GM18519 (cell line): ENCODE results near the gene EPHA10.
"Not testable (repeated sequence)": the region's sequence is repeated elsewhere in the genome, so short reads cannot be mapped to it uniquely, and the experiment has no call there.

Experiments used
- ATAC-seq: cut with Tn5 transposase; IDR thresholded peaks from one replicate; pipeline ENCODE4 v1.9.1; 2021; ENCODE audit warnings: mild to moderate bottlenecking, moderate library complexity; ENCODE audit not compliant: unreplicated experiment, low FRiP score

EPHA10 gene

DNA sequence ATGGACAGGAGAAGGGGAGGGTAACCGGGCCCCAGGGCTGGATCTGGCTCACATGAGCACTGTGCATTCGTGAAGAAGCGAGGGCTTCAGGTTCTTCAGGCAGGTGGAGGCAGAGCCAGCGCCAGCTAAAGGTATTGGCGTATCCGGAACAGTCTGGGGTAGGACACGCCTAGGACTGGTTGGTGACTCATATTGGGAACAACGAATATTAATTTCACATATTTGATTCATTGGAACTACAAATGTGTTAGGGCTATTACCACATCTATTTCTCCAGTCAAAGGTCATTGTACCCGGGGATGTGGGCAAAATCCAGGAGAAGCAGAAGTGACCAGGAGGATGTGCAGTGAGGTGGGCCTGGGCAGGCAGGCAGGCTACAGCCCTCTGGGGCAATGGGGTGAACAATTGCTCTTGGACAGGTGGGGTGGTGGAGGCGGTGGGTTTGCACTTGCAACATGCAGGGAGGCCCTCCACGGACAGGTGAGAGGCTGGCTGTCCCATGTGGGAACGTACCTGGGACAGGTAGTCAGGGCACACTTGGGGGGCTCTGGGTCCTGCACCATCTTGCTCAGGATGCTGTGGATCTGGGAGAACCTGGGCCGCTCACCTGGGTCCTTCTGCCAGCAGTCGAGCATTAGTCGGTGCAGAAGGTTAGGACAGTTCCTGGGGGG, 45.9 kb downstream of the EPHA10 start:
- ATAC-seq = no peak

DNA sequence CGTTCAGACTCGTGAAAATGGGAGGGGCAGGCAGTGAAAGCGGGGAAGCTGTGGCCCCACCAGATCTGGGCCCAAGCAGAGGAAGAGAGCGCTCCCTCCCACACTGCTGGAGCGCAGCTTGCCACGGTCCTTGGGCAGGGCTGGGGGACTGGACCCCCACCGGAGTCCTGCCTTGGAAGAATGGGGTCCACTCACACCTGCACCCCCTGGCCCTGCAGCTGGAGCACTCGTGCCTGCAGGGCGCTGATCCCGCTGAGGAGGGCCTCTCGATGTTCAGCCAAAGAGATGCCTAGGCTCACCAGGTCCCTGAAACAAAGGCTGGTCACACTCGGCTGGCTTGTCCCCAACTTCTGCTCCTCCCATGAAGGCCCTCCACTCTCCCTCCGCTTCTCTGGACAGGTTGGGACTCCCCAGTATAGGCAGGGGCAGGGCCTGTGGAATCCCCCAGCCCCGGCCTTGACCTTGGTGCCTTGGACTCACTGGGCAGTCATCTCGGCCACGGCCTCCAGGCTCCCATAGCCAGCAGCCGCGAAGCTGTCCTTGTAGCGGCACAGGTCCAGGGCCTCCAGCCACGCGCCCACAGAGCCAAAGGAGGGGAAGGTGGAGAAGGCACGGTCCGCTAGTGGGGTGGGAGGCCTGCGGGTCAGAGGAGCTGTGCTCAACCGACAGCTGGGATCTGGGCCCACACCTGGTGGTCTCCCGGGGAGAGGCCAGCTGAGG, 46.6 kb downstream of the EPHA10 start:
- ATAC-seq = no peak

DNA sequence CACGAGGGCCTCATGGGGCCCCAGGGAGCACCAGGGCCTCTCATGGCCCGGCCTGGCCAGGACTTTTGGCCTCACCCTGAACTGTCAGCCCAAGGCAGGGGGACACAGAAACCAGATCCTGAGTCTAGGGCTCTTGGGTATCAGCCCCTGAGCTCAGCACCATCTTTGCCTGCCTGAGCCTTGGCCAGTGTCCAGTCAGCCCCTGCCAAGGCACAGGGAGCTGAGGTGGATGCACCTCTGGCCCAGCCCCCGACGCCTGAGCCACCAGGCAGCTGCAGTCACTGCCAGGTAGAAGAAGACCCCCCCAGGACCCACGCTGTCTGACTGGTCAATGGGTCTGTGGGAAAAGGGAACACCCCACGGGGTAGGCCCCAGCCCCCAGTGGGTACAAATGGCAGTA, 47.3 kb downstream of the EPHA10 start:
- no peak for ATAC-seq

DNA sequence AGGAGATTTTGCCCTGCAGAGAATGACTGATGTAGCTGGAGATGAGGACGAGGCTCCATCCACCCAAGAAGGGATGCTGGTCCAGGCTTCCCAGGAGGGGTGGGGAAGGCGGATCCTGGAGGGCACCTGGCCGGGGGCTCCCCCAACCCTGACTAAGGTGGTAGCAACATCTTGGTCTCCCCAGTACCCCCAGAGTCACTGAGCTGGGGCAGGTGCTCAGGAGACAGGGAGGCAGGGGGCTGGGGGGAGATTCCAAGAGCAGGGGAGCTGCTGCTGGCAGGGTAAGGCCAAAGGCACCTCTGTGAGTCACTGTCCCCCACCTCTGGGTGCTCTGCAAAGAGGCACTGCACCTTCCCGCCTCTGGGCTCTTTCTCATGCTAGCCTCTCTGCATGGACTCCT, 48.6 kb downstream of the EPHA10 start:
- ATAC-seq = no peak

DNA sequence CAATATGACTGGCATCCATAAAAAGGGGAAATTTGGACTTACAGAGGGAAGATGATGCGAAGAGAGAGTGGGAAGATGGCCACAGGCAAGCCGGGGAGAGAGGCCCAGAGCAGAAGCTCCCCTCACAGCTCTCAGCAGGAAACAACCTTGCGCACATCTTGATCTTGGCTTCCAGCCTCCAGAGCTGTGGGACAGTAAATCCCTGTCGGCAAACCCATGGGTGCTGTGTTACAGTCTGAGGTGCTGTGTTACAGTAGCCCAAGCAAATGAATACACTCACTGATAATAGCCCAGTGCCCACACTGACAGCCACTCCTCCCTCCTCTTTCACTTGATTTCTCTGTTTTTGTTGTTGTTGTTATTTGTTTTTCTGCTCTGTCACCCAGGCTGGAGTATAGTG, 50.2 kb downstream of the EPHA10 start:
- no peak for ATAC-seq

DNA sequence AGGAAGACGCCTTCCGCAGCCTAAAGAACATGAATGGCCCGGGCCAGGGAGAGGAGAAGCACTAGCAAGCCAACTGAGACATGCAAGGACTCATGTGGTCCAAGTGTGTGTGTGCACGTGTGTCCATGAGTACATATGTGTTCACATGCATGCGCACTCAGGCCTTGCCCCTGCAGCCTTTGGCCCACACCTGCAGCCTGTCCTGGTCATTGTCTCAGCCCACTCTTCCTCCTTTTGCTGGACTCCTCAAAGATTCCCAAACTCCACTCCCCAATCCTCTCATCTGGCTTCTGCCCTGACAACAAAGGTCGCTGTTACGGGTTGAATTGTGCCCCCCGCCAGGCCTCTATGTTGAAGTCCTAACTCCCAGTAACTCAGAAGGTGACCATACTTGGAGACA, 50.7 kb downstream of the EPHA10 start:
- ATAC-seq = no peak

DNA sequence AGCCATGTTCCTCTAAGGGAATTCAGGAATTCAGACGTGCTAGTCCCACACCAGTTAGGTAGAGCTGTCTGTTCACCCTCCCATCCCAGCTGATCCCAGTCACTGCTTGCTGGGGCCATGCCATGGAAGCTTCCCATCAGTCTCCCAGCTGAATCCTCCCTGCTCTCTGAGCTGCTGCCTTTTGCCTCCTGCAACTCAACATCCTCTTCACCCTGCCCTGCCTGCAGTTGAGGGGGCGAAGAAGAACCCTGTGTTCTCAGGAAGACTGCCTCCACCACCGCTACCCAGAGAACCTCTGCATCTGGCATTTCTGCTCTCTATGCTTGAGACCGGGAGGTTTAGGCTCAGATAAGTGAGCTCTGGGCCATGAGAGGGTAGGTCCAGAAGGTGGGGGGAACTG, 56.4 kb downstream of the EPHA10 start:
- no peak for ATAC-seq

DNA sequence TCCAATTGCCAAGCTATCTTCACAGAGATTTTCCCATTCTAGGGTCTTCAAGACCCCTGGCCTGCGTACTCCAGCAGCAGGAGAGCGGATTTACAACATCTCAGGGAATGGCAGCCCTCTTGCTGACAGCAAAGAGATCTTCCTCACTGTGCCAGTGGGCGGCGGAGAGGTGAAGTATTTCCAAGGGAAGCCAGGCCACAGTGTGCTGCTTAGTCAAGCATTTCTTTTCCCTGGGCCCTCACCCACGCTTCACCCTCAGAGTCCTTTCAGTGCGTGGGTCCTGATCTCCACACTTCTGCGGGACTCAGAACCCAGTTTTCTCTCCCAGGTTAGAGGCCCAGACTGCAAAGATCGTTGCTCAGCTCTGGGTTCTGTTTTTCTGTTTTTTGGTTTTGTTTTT, 59.5 kb downstream of the EPHA10 start:
- no peak for ATAC-seq

DNA sequence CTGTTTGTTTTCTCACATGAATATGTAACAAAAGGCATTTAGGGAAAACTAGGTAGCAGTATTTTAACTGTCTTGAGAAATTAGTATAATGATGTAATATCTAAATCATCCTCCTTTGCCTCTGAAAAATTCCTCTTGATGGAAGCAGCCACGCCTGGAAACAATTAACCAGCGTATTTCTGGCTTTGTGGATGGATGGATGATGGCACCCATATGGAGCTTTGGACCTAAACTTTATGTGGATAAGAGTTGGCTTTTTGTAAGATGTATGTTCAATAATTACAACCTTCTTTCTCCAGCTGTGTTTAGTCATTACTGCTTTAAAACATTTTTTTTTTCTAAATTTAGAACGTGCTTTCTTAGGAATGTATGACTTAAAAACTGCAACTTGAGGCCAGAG, 60.0 kb downstream of the EPHA10 start:
- no peak for ATAC-seq

DNA sequence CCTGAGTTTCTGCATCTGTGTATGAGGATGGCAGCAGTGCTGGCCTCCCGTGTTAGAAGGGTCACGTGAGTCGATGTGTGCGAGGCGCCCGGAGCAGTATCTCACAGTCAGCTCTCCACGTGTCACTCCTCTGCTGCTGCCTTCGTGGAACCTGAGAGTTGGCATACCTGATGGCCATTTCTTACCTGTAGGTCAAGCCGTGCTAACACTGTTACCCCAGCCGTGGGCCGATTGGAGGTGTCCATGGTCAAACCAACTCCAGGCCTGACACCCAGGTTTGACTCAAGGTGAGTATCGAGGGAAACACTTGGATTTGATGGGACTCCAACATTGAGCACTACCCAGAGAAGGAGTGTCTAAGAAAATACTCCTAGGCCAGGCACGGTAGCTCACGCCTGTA, 61.9 kb downstream of the EPHA10 start:
- ATAC-seq = no peak

DNA sequence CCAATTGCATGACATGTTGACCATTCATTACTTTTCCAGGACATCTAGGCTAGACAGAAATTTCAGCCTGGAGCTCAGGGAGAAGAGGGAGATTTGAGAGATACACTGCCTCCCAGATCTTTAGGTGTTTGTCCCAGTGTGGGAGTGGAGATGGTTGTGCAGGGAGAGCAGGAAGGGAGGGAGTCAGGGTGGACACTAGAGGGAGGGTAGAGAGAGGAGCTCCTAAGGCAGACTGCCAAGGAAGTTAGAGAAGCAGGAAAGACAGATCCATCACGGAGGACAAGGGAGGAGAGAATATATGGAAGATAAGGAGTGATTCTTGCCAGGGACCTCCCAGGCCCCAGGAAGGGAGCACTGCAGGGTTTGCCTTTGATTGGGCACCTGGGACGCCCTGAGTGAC, 63.9 kb downstream of the EPHA10 start:
- no peak for ATAC-seq

DNA sequence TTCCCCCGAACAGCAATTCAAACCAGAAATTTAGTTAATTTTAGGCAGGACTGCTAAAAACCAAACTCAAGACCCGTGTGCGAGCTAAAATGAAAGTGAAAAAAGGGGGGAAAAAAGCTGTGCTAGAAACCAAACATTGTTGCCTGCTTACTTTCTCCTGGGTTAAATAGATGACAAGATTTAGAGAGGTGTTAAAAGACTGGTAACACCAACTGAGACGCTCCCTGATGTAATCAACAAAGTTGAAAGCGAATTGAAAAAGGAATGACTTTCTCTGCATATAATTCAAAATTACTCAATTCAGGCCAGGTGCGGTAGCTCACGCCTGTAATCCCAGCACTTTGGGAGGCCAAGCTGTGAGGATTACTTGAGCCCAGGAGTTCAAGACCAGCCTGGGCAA, 65.8 kb downstream of the EPHA10 start:
- no peak for ATAC-seq

DNA sequence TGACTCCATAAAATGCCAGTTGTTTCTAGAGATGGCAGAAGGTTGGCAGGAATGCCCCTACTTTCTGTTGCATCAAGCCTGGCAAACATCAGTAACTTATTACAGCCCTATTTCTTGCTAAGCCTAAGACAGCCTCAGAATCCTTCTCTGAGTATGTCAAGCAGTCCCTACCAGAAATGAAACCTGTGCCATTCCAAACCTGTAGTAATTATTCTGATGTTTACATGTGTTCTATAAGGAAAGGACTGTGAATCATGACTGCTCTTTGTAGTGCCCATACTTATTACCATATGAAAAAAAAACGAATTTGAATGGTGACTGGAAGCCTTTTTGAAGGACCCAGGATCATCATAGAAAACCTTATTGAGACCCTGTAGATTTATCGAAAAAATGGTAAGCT, 67.2 kb downstream of the EPHA10 start:
- ATAC-seq = no peak

DNA sequence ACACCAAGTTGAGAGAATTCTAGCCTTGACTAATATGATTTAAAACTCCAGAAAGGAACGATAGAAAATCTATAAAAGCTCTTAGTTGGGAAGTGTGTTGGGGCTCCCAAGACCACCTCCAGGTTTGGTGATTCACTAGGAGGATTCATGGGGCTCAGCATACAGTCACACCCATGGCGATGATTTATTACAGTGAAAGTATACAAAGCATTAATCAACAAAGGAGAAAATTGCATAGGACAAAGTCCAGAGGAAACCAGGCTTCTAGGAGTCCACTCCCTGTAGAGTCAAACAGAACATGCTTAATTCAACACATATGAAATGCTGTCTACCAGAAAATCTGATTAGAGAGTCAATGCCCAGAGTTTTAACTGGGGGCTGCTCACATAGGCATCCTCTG, 67.8 kb downstream of the EPHA10 start:
- ATAC-seq = no peak

DNA sequence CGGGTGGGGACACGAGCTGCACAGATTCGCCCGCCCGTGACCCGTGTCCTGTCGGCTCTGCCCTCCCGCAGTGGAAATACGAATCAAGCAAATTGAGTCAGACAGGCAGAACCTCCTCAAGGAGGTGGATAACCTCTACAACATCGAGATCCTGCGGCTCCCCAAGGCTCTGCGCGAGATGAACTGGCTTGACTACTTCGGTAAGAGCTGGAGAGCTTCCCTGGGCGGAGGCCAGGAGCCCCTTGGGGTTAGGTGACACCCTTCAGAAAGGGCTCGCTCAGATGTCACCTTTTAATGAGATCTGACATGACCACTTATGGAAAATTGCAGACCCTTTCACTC, 72.1 kb downstream of the EPHA10 start:
- no peak for ATAC-seq

DNA sequence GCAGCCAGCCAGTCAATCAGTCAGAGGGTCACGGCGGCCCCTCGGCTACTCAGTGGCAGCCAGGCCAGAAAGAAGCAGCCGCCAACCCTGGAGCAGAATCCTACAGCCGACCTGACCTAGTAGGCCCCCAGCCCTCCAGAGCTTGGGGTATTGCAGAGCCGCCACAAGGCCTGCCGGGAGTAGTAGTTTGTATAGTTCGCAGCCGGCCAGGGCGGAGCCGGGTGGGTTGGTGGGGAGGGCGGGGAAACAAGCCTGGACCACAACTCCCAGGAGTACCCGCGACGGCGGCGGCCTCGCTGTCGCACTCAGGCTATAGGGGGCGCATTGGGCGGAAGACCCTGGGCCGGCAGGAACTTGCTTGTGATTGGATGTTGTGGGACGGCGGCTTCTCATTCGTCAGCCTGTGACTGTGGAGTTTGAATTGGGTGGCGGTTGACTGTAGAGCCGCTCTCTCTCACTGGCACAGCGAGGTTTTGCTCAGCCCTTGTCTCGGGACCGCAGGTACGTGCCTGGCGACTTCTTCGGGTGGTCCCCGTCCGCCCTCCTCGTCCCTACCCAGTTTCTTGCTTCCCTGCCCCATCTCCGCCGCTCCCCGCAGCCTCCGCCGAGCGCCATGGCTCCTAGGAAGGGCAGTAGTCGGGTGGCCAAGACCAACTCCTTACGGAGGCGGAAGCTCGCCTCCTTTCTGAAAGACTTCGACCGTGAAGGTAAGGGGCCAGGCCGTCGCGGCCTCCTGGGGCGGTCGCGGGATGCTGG, 72.7 kb downstream of the EPHA10 start, which contains the start of gene CDCA8:
Gene CDCA8, plus strand, starts transcription at position 439 of the 756 bp plus-strand sequence. Its CDS starts 175 bp downstream, at position 614.
- peak; percentile 64 for ATAC-seq

DNA sequence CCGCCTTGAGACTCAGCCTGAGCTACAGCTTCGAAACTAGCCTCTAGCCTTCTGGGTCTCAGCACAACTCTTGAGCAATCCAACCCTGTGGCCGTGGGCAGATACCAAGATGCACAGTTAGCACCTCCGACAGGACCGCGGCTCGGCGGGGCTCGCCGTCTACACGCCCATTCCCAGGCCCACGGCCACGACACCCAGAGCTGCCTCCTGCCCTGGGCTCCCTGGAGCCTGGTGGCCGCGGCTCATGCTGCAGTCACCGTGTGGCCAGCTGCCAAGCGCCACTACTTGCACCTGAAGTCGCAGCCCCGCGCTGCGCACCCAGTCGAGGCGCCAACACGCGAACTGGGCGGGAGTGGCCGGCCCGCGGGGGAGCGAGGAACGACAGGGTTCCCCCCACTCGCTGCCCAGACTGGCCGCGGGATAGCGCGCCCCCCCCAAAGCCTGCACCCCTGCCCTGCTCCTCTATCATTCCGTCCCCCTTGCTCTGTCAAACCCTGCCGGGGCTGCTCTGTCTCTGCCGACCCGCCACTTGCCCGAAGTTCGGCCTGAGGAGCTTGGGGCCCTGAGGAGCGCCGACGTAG, 73.3 kb downstream of the EPHA10 start:
- no peak for ATAC-seq

DNA sequence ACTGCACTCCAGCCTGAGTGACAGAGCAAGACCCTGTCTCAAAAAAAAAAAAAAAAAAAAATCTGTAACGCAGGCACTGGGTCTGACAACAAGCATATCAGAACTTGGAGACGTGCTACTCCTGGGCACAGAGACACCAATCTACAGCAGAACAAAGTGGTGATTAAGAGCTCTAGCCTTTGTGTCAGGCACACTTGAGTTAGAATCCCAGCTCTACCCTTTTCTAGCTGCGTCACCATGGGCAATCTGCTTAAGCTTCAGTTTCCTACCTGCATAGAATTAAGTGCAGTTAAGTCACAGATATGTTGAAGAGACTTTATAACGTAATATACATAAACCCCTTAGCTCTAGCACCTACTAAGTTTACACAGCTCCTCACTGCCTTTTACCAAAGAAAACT, 76.0 kb downstream of the EPHA10 start:
- ATAC-seq = no peak

DNA sequence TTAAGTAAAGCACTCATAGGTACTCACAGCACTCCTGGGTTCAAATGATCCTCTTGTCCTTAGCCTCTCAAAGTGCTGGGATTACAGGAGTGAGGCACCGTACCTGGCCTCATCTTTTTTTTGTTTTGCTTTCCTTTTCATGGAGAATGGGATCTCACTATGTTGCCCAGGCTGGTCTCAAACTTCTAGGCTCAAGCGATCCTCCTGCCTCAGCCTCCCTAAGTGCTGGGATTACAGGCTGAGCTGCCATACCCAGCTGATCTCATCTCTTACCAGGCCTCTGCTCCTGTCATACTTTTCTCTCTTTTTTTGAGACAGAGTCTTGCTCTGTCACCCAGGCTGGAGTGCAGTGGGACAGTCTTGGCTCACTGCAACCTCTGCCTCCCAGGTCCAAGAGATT, 77.2 kb downstream of the EPHA10 start:
- ATAC-seq = not testable (repeated sequence)

DNA sequence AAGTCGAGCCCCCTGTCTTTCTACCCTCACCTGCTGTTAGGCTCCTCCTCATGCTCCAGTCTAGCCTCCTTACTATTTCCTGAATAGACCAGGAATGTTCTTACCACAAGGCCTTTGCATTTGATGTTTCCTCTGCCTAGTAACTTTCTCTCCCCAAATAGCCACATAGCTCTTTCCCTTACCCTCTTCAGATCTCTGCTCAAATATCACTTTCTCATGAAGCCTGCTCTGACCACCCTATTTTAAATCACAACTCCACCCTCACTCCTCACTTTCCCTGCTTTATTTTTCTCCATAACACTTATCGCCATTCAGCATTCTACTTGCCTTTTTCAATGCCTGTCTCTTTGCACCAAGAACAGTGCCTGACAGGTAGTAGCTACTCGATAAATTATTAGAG, 79.2 kb downstream of the EPHA10 start:
- ATAC-seq = no peak

DNA sequence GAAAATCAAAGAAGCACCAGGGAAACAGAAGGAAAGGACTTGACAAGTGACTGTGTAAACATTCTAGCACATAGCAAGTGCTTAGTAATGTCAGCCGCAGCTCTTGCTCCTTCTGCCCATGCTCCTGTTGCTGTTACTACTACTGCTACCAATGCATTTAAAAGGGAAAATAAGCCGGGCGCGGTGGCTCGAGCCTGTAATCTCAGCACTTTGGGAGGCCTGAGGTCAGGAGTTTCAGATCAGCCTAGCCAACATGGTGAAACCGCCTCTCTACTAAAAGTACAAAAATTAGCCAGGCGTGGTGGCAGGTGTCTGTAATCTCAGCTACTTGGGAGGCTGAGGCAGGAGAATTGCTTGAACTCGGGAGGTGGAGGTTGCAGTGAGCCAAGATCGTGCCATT, 80.7 kb downstream of the EPHA10 start:
- ATAC-seq = not testable (repeated sequence)
